ENCODE measurements around the gene RPS19.

The RPS19 gene

DNA sequence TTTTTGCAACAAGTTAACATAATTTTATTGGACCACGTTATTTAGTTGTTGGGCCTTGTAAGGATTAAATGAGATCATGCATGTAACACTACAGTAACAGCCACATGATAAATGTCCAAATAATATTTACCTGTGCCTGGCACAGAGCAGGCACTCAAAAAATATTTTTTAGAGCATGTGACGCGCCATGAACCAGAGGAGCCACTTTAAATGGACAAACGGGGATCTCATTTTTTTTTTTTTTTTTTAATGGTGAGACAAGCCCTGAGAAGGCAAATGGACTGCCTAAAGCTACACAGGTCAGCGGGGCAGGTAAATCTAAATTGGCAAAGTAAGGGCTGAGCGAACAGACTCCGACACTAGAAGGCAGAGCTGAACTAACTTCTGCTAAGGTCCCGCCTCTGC, 840 bp upstream of the RPS19 start:
- peak overlapping the region; percentile 92 for H3K27ac ChIP-seq
- TF ChIP-seq, protein P1, sequence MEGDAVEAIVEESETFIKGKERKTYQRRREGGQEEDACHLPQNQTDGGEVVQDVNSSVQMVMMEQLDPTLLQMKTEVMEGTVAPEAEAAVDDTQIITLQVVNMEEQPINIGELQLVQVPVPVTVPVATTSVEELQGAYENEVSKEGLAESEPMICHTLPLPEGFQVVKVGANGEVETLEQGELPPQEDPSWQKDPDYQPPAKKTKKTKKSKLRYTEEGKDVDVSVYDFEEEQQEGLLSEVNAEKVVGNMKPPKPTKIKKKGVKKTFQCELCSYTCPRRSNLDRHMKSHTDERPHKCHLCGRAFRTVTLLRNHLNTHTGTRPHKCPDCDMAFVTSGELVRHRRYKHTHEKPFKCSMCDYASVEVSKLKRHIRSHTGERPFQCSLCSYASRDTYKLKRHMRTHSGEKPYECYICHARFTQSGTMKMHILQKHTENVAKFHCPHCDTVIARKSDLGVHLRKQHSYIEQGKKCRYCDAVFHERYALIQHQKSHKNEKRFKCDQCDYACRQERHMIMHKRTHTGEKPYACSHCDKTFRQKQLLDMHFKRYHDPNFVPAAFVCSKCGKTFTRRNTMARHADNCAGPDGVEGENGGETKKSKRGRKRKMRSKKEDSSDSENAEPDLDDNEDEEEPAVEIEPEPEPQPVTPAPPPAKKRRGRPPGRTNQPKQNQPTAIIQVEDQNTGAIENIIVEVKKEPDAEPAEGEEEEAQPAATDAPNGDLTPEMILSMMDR (conservative IDR thresholded peaks at IDR 0.05), result no peak; the same call in 1 of the 2 replicates

DNA sequence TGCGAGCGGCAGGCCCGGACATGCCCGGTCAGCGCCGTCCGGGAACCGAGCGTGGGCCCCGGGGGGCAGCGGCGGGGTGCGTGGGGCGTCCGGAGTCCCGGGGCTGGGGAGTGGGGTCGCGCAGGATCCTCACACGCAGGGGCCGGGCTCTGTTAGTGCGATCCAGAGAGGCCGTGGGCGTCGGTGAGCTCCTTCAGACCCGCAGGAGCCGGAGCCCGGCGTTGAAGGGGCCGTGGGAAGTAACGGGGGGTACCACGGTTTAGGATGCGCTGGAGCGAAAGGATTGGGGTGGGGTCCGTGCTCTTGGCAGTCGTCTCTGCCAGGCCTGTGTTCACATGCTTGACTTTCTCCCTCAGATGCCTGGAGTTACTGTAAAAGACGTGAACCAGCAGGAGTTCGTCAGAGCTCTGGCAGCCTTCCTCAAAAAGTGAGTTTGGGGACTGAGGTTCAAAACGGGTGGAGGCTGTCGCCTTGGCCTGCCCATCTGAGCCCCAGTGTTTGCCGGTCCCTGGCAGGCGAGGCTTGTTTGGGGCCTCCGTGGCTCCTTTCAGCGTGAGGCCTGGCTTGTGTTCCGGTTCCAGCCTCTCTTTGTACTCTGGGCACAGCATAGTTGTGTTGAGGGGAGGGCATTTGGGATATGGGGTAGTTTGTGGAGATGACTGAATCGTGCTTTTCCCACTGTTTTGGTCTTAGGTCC, 512 bp downstream of the RPS19 start:
- TF ChIP-seq, protein P1 (conservative IDR thresholded peaks at IDR 0.05), result no peak
- TF ChIP-seq ZFX (IDR thresholded peaks at IDR 0.05), result no peak; the same call in none of the 2 replicates
- H3K27ac ChIP-seq, result peak overlapping the region; percentile 92

DNA sequence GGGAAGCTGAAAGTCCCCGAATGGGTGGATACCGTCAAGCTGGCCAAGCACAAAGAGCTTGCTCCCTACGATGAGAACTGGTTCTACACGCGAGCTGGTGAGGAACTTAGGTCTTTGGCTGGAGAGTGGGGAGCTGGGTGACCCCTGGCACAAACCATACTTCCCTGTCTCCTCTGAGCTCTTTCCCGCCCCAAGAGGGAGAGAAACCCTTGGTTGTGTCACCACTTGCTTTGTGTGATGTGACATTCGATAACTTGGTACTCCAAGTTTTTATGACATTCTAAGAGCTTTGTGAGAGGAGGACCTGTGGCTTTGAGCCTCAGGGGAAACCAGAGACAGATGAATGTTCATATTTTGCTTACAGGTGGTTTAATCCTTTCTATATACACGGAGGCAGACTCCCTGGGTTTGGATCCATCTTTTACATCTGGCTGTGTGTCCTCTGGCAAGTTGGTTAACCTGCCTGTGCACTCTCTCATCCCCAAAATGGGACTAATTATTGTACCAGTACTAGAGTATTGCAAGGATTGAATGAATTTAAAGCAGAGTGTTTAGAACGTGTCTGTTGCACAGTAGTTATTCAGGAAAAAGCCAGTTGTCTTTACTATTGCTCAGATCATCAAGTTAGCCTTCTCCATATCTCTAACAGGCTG, 1.2 kb downstream of the RPS19 start:
- H3K27ac ChIP-seq, result peak overlapping the region; percentile 92
- TF ChIP-seq, protein P1 (conservative IDR thresholded peaks at IDR 0.05), result no peak
- no peak for TF ChIP-seq ZFX (IDR thresholded peaks at IDR 0.05)

DNA sequence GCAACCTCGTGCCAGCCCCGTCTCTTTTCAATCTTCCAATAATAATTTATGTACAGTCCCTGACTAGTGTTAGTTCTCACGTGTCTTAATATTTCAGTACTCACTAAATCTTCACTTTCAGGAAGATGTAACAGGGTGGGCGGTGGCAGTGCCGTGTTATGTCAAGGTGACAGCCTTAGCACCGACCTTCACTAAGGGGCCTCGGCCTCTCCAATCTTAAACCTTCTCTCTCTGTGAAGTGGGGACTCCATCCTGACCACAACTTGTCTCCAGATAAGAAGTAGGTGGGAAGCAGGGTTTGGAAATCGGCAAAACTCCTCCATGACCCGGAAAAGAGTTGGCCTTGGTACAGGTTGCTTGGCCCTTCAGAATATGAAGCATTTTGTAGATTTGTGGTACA, 1.8 kb downstream of the RPS19 start:
- TF ChIP-seq, protein P1 (conservative IDR thresholded peaks at IDR 0.05), result no peak
- no peak for TF ChIP-seq ZFX (IDR thresholded peaks at IDR 0.05)
- H3K27ac ChIP-seq, result 0 out of 2 replicates have a peak overlapping the region, but pooled peaks have one; percentile 1

DNA sequence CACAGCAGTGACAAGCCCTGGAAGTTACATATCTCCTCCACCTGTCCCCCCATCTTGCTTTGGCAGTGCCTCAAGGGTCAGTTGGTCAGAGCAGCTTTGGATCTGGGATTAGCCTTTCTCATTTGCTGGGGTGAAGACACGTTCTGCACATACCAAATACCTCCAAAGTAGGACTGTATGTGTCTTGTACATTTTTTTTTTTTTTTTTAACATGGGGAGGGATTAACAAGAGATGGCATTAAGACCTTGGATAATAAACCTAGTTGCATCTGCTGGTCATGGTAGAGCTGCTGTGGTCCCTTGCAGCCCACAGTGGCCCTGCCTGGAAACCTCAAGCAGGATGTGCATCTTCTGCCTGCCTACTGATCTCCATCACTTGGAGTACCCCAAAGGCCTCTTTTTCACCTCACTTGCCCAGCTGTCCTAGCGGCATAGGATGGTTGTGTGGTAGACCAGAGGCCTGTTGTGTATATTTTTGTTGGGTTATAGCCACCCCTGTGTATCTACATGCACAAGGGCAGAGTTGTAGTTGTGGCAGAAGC, 2.5 kb downstream of the RPS19 start:
- H3K27ac ChIP-seq, result 0 out of 2 replicates have a peak overlapping the region, but pooled peaks have one; percentile 1
- no peak for TF ChIP-seq ZFX (IDR thresholded peaks at IDR 0.05)
- TF ChIP-seq, protein P1 (conservative IDR thresholded peaks at IDR 0.05), result no peak

DNA sequence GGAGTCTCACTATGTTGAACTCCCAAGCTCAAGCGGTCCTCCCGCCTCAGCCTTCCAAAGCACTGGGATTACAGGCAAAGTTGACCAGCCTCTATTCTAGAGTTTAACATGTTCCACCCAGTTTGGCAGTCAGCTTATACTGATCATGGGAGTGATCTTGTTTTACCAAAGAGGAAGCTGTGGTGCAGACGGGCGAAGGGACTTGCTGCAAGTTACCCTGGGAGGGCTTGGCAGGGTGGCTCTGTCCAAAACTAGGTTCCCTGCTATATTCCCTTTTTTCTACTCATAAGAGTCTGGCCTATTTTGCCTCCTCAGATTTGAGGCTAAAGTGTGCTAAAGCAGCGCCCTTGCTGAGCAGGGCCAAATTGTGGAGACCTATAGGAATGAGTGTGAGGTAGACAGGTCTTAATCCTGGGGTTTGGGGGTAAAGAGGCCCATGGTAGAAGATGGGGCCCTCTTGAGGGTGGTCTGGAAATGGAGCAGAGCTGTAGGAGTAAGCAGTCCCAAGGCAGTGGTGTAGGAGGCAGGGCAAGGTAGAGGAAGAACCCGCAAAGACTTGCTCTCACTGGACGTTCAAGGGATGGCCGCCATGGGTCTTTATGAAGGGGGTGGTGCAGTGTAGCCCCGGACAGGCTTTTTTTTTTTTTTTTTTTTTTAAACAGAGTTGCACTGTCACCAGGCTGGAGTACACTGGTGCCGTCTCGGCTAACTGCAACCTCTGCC, 3.3 kb downstream of the RPS19 start:
- no peak overlapping the region for H3K27ac ChIP-seq
- no peak for TF ChIP-seq ZFX (IDR thresholded peaks at IDR 0.05)
- TF ChIP-seq, protein P1 (conservative IDR thresholded peaks at IDR 0.05), result no peak

All from C4-2B (cell line).